ENCODE results near the gene ARAP3. TPM values are rescaled to one million over a fixed set of nuclear protein-coding genes. Genes with fewer than 3 reads are reported as not detected.
A peak's percentile ranks its signal among the peaks of the same experiment; 100 is the strongest.

ARAP3 gene
- total and polyA plus RNA-seq, 4 donors: 2.8 to 11.6 (median 8.4) TPM

DNA sequence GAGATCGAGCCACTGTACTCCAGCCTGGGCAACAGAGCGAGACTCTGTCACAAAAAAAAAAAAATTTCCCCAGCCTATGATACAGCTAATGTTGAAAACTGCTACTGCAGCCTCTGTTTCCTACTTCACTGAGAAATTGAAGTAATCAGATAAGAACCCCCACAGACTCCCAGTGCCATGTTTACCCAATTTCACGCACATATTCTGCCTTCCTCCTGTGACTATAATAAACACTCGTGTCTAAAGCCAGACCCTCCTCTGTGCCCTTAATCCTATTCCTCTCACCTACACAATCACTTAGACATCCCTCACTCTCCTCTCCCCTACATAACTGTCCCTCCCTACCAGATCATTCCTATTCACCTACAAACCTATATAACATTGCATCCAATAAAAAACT, 6.4 kb downstream of the ARAP3 start:
- Histone ChIP-seq H3K27ac (ENCODE audit: low read depth, low read length) (no peak overlapping the region), H3K36me3 (ENCODE audit: control insufficient read depth, insufficient read depth, low read length) (peaks cover 12% of the 10 kb centered on the region), H3K4me1 (ENCODE audit: control insufficient read depth, insufficient read depth, low read length) (peaks cover 16% of the 10 kb centered on the region), H3K27me3 (ENCODE audit: control insufficient read depth, insufficient read depth, low read length) (no peaks in the 10 kb centered on the region), H3K4me3 (ENCODE audit: low read depth, low read length) (no peak overlapping the region), H3K9me3 (ENCODE audit: control insufficient read depth, insufficient read depth, low read length) (no peaks in the 10 kb centered on the region)
- WGBS (ENCODE audit: insufficient coverage): 88% methylated on average over 4 of the region's 4 CpGs
- DNase-seq (ENCODE audit: low read depth in 4 of 6, low spot score in 6 of 6): peak in 1 of 6 donors; percentile 64

DNA sequence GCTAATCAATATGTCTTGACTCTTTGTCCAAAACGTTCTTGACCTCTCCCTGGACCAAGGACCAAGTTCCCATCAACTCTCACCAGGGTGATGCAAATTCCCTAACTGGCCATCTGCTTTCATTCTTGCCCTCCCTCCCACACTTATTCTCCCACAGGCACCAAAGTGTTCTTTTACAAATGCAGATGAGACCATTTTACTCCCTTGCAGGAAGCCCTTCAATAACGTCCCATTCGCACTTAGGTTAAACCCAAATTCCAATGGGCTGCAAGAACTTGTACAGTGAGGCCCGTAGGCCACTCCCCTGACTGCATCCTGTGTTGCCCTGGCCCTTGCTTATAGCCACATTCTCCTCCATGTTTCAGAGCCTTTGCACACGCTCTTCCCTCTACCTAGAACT, 7.3 kb downstream of the ARAP3 start:
- no peak overlapping the region for H3K27ac ChIP-seq (ENCODE audit: low read depth, low read length)
- no peak for DNase-seq (ENCODE audit: low read depth in 4 of 6, low spot score in 6 of 6)
- 46% methylated on average over 5 of the region's 5 CpGs for WGBS (ENCODE audit: insufficient coverage)

DNA sequence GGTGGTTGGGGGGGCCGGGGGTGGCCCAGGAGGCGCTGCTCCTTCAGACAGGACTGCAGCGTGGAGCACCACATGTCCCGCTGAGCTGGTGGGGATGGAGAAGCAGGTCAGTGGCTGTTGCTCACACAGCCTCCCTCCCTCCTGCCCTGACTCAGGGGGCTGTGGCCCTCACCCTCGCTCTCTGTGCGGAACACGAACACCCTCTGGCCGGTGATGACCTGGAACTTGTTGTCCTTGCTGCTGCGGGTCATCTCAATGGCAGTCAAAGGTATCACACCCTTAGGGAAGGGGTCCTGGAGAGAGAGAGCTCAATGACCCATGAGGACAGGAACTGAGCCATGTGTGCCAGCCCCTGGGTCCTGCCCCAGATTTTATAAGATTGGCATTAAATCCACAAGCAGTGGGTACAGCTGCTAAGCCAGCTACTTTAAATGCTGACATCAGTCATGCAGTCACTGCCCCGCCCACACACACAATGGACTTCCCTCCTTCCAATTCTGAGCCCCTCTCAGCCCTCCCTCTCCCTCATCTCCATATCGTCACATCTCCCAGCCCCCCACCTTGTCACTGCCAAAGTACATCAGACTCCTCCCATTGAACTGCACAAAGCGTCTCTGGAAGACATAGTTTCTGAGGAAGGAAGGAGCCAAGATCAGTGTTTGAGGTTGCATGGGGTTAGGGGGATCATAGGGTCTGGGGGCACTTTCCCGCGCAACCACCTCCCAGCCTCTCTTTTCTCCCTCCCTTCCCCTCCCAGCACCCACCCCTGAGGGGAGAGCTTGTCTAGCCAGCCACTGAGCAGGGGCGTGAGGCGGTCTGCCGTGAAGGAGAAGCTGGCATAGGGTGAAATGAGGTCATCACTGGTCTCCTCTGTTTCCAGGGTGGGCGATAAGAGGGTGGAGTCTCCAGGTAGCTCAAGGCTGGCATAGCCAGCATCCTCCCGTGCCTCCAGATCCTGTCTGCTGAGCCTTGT, 8.9 kb downstream of the ARAP3 start:
- WGBS (ENCODE audit: insufficient coverage): 74% methylated on average over 6 of the region's 19 CpGs
- Histone ChIP-seq H3K4me1 (ENCODE audit: control insufficient read depth, insufficient read depth, low read length) (peaks cover 14% of the 10 kb centered on the region), H3K27me3 (ENCODE audit: control insufficient read depth, insufficient read depth, low read length) (no peaks in the 10 kb centered on the region), H3K9me3 (ENCODE audit: control insufficient read depth, insufficient read depth, low read length) (no peaks in the 10 kb centered on the region), H3K4me3 (ENCODE audit: low read depth, low read length) (no peak overlapping the region), H3K27ac (ENCODE audit: low read depth, low read length) (no peak overlapping the region), H3K36me3 (ENCODE audit: control insufficient read depth, insufficient read depth, low read length) (peaks cover 6% of the 10 kb centered on the region)
- DNase-seq (ENCODE audit: low read depth in 4 of 6, low spot score in 6 of 6): peak in 3 of 6 donors; percentile 15 to 93 (median 85)

More for the DNA sequence above, 7.3 kb downstream of the ARAP3 start:
- Histone ChIP-seq H3K4me1 (ENCODE audit: control insufficient read depth, insufficient read depth, low read length) (peaks cover 14% of the 10 kb centered on the region), H3K9me3 (ENCODE audit: control insufficient read depth, insufficient read depth, low read length) (no peaks in the 10 kb centered on the region), H3K4me3 (ENCODE audit: low read depth, low read length) (no peak overlapping the region), H3K27me3 (ENCODE audit: control insufficient read depth, insufficient read depth, low read length) (no peaks in the 10 kb centered on the region), H3K36me3 (ENCODE audit: control insufficient read depth, insufficient read depth, low read length) (peaks cover 6% of the 10 kb centered on the region)

DNA sequence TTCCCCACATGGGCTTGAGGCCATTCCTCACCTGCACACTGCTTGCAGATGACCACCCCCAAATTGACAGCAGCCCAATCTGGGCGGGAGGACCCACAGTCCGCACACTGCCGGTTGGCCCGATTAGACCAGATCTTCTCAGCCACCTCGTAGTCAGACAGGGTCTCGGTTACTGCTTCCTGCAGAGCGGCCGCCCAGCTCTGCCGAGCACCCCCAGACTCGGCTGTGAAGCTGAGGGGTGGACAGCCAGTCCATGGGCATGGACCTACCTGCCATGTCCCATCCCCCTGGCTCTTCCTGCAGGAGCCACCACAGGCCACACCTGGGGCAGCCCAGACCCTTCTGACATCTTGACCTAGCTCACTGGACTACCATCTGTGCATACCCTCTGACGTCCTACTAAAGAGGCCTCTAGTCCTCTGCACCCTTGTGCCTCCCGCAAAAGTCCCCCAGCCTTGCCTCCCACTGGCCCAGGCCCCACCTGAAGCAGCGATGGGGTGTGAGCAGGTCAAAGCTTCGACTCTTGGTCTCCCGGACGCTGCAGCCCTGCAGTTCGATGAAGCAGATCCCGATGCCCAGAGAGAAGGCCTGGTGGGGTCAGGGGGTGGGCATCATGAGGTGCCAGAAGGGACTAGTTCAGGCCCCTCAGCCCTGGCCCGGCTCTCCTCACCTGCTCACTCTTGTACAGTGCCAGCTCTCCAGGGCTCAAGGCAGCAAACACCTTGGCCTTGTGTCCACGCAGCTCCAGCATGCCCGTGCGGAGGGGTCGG, 9.8 kb downstream of the ARAP3 start:
- Histone ChIP-seq H3K27ac (ENCODE audit: low read depth, low read length) (no peak overlapping the region), H3K27me3 (ENCODE audit: control insufficient read depth, insufficient read depth, low read length) (no peaks in the 10 kb centered on the region), H3K36me3 (ENCODE audit: control insufficient read depth, insufficient read depth, low read length) (peaks cover 6% of the 10 kb centered on the region), H3K9me3 (ENCODE audit: control insufficient read depth, insufficient read depth, low read length) (no peaks in the 10 kb centered on the region), H3K4me1 (ENCODE audit: control insufficient read depth, insufficient read depth, low read length) (peaks cover 14% of the 10 kb centered on the region), H3K4me3 (ENCODE audit: low read depth, low read length) (no peak overlapping the region)
- 92% methylated on average over 19 of the region's 23 CpGs for WGBS (ENCODE audit: insufficient coverage)
- no peak for DNase-seq (ENCODE audit: low read depth in 4 of 6, low spot score in 6 of 6)

DNA sequence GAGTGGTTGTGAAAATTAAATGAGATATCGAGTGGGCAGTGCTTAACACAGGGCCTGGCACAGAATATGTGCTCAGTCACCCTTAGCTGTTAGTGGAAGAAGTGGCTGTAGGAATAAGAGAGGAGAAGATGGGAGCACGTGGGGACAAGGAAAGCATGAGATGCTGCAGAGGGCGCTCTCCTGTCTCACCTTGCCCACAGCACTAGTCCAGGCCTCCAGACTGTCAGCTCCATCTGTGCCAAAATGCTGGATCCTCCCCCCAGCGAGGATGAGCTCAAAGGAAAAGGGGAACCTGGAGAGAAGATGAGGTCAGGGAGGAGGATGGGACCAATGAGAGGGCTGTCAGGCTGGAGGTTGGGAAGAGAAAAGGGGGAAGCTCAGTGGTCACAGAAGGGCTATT, 12.5 kb downstream of the ARAP3 start:
- peaks cover 10% of the 10 kb centered on the region for H3K36me3 ChIP-seq (ENCODE audit: control insufficient read depth, insufficient read depth, low read length)
- H3K4me3 ChIP-seq (ENCODE audit: low read depth, low read length): no peak overlapping the region
- no peaks in the 10 kb centered on the region for H3K27me3 ChIP-seq (ENCODE audit: control insufficient read depth, insufficient read depth, low read length)
- H3K27ac ChIP-seq (ENCODE audit: low read depth, low read length): no peak overlapping the region
- H3K9me3 ChIP-seq (ENCODE audit: control insufficient read depth, insufficient read depth, low read length): no peaks in the 10 kb centered on the region
- no peak for DNase-seq (ENCODE audit: low read depth in 4 of 6, low spot score in 6 of 6)
- H3K4me1 ChIP-seq (ENCODE audit: control insufficient read depth, insufficient read depth, low read length): peaks cover 14% of the 10 kb centered on the region
- WGBS (ENCODE audit: insufficient coverage): 60% methylated on average over 1 of the region's 4 CpGs

DNA sequence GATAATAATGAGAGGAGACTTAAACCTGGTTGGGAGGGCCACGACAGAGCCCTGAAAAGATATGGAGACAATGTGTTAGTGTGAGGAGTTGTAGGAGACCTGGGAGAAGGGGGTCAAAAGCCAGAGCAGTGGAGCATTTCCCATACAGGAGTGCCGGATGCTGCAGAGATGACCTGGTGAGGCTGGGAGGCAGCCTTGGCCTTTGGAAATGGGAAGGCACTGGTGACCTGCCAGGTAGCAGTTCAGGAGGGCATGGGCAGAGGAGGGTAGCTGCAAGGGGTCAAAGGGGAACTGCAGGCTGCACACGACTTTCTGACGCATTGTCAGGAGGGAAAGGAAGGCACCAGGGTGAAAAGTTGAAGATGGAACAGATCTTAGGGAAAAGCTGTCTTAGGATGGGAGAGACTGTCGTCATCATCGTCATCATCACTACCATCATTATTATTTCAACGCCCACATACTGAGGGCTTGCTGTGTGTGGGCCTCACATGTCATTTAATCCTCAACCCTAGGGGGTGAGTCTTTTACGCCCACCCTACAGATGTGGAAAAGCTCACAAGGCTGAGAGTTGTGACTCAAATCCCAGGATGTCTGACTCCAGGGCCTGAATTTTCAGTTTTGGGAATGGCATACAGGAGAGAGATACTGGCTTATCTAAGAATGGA, 13.3 kb downstream of the ARAP3 start:
- WGBS (ENCODE audit: insufficient coverage): 74% methylated on average over 5 of the region's 8 CpGs
- H3K4me1 ChIP-seq (ENCODE audit: control insufficient read depth, insufficient read depth, low read length): peaks cover 14% of the 10 kb centered on the region
- H3K27me3 ChIP-seq (ENCODE audit: control insufficient read depth, insufficient read depth, low read length): no peaks in the 10 kb centered on the region
- no peaks in the 10 kb centered on the region for H3K9me3 ChIP-seq (ENCODE audit: control insufficient read depth, insufficient read depth, low read length)
- no peak overlapping the region for H3K4me3 ChIP-seq (ENCODE audit: low read depth, low read length)
- H3K36me3 ChIP-seq (ENCODE audit: control insufficient read depth, insufficient read depth, low read length): peaks cover 10% of the 10 kb centered on the region
- DNase-seq (ENCODE audit: low read depth in 4 of 6, low spot score in 6 of 6): no peak
- H3K27ac ChIP-seq (ENCODE audit: low read depth, low read length): no peak overlapping the region

DNA sequence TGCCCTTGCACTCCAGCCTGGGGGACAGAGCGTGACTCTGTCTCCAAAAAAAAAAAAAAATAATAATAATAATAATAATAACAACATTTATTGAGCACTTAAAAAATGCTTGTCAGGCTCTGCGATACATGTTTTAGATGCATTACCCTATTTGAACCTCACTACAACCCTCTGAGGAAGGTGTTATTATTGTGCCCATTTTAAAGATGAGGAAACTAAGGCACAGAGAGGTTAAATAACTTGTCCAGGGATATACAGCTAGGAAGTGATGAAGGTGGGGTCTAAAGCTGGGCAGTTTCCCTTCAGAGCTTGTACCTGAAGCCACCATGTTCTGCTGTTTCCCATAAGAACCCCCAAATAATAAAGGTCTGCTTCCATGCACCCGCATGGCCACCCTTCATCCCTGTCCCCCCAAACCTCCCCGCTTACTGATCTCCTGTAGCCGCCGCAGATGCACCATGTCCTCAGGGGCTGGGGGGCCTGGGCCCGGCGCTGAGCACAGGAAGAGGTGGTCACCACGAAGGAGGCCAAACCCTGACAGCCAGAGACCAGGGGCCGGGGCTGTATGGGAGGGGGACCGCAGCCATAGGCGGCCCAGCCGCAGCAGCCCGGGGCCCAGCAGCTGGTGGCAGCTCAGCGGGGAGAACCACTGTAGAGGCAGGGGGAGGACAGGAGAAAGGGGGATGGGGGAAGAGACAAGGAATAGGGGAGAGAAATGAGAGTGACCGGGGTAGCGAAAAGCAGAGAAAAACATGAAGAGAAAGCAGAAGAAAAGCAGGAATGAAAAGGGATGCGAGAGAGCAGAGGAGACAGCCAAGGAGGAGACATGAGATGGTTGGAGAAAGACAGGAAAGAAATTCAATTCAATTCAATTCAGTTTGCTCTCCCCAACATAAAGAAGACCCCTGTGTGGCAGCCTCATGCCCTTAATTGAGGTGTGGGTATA, 15.8 kb downstream of the ARAP3 start:
- 79% methylated on average over 15 of the region's 18 CpGs for WGBS (ENCODE audit: insufficient coverage)
- peaks cover 4% of the 10 kb centered on the region for H3K36me3 ChIP-seq (ENCODE audit: control insufficient read depth, insufficient read depth, low read length)
- DNase-seq (ENCODE audit: low read depth in 4 of 6, low spot score in 6 of 6): no peak
- H3K4me3 ChIP-seq (ENCODE audit: low read depth, low read length): no peak overlapping the region
- H3K4me1 ChIP-seq (ENCODE audit: control insufficient read depth, insufficient read depth, low read length): no peaks in the 10 kb centered on the region
- no peak overlapping the region for H3K27ac ChIP-seq (ENCODE audit: low read depth, low read length)
- no peaks in the 10 kb centered on the region for H3K27me3 ChIP-seq (ENCODE audit: control insufficient read depth, insufficient read depth, low read length)
- no peaks in the 10 kb centered on the region for H3K9me3 ChIP-seq (ENCODE audit: control insufficient read depth, insufficient read depth, low read length)

DNA sequence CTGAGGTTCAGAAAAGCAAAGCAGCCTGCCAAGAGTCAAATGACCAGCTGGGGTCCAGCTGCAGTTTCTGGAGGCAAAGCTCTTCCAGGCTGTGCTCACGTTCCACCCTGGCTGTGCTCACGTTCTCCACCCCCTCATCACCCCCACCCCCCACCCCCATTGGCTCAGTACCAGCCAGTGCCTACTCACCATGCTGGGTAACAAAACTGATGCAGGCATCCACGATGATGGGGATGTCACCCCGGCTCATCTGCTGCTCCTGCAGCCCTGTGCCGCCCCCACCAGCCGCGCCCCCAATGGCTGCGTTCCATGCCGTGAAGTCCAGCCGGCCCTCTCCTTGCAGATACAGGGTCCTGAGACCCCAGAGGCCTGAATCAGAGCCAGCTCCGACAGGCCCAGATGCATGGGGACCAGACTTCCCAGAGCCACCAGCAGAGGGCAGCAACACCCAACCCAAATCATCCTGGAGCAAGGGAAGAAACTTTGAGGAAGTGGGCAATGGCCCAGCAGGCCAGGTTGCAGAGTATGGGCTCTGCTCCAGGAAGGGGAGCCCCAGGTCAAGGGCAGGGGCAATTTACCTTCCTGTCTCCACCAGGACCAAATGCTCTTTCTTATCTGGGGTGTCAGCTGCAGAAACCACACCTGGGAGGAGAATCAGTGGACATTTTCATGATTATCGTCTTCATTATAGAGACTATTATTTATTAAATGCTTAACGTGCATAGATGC, 17.1 kb downstream of the ARAP3 start:
- 22% methylated on average over 9 of the region's 13 CpGs for WGBS (ENCODE audit: insufficient coverage)
- H3K36me3 ChIP-seq (ENCODE audit: control insufficient read depth, insufficient read depth, low read length): peaks cover 4% of the 10 kb centered on the region
- H3K27ac ChIP-seq (ENCODE audit: low read depth, low read length): no peak overlapping the region
- DNase-seq (ENCODE audit: low read depth in 4 of 6, low spot score in 6 of 6): peak; percentile 38 to 93 (median 69)
- no peak overlapping the region for H3K4me3 ChIP-seq (ENCODE audit: low read depth, low read length)
- H3K9me3 ChIP-seq (ENCODE audit: control insufficient read depth, insufficient read depth, low read length): no peaks in the 10 kb centered on the region
- no peaks in the 10 kb centered on the region for H3K27me3 ChIP-seq (ENCODE audit: control insufficient read depth, insufficient read depth, low read length)
- no peaks in the 10 kb centered on the region for H3K4me1 ChIP-seq (ENCODE audit: control insufficient read depth, insufficient read depth, low read length)

Data from spinal cord (tissue), 10 donors.